Stomach (tissue), 9 donors: ENCODE measurements around the gene MRAS. TPM values are rescaled to one million over a fixed set of nuclear protein-coding genes. Genes with fewer than 3 reads are reported as not detected.

Source experiments
- DNase-seq, 2 donors: peaks; one replicate each; pipeline versions ENCODE4 v3.0.0 to v3.0.0-alpha.2; 2013 to 2019
- H3K27ac ChIP-seq, 5 donors: fragments of 200-600 bp in 4 of 5; sonication (generic) in 4 of 5; one replicate each; pipeline ENCODE4 v1.5.1; 2013 to 2019; ENCODE audit warnings: mild to moderate bottlenecking in 1 of 5, moderate library complexity in 1 of 5
- H3K27me3 ChIP-seq, 3 donors: fragments of 200-600 bp; sonication (generic); one replicate each; pipeline ENCODE4 v1.5.1; 2017 to 2019; ENCODE audit warnings: mixed run types in 1 of 3
- H3K36me3 ChIP-seq, 4 donors: fragments of 200-600 bp; sonication (generic); 1 replicate in 3 of 4; 2 replicates in 1 of 4; pipeline ENCODE4 v1.5.1; 2016 to 2019
- H3K4me1 ChIP-seq, 4 donors: fragments of 200-600 bp; sonication (generic); one replicate each; pipeline ENCODE4 v1.5.1; 2016 to 2019
- H3K4me3 ChIP-seq, 4 donors: fragments of 200-600 bp; sonication (generic) in 3 of 4; one replicate each; pipeline ENCODE4 v1.5.1; 2016 to 2019; ENCODE audit warnings: mild to moderate bottlenecking in 1 of 4
- H3K9me3 ChIP-seq, 4 donors: fragments of 200-600 bp; sonication (generic); one replicate each; pipeline ENCODE4 v1.5.1; 2016 to 2019
- CTCF ChIP-seq, 7 experiments: fragments of 450-650 bp in 4 of 7; fragments of 200-600 bp in 3 of 7; sonication (generic) in 3 of 7; IDR thresholded peaks; one replicate each; pipeline ENCODE4 v1.5.1; 2016 to 2019; ENCODE audit warnings: antibody characterized with exemption in 7 of 7, control low read depth in 2 of 7, mild to moderate bottlenecking in 1 of 7
- EP300 ChIP-seq: sonication (generic); formaldehyde crosslinking; IDR thresholded peaks from one replicate; pipeline ENCODE4 v1.6.1; 2017; ENCODE audit warnings: antibody characterized with exemption
- POLR2A ChIP-seq, 4 donors: fragments of 450-650 bp; IDR thresholded peaks; one replicate each; pipeline ENCODE4 v1.6.1; 2016; ENCODE audit warnings: antibody characterized with exemption in 4 of 4, control low read depth in 2 of 4, mild to moderate bottlenecking in 1 of 4, moderate library complexity in 1 of 4
- POLR2AphosphoS5 ChIP-seq, 3 donors: sonication (generic); formaldehyde crosslinking; IDR thresholded peaks; one replicate each; pipeline ENCODE4 v1.6.1; 2016; ENCODE audit warnings: antibody characterized with exemption in 3 of 3
- WGBS, 5 donors: extraction: QIAGEN DNeasy Blood & Tissue Kit in 3 of 5; methylation state at CpG; one replicate each; pipeline versions ENCODE4 v1.1.5 to v1.1.7; 2013 to 2018; 5-methylcytosine and 5-hydroxymethylcytosine counted together
- intact Hi-C: fragments of 100-400 bp; cut with DNase I; formaldehyde crosslinking; loops from one replicate; pipeline ENCODE4 v1.15.1; 2023; ENCODE audit warnings: low total_unique reads
- polyA plus RNA-seq, 3 donors: library from polyadenylated mRNA; stranded (reverse); fragments of 200-250 nt; gene quantifications; one replicate each; pipeline ENCODE4 v1.2.3, GENCODE V29; 2013
- total RNA-seq, 5 donors: library from RNA; depleted of rRNA; stranded (reverse); fragments of >200 nt; gene quantifications; one replicate each; pipeline versions ENCODE4 v1.1.0 to v1.2.3, GENCODE V29; 2014 to 2016
- donor health status: healthy with polysubstance abuse.
- donor health status: Bipolar disorder and iron deficiency.
- donor health status: healthy.

MRAS gene
- total and polyA plus RNA-seq, 8 donors = 4.4 to 28.0 (median 10.5) TPM

GRCh38 chr3:138307899-138308298 is 40.5 kb upstream of the MRAS start:
- Histone ChIP-seq H3K27me3 (no peaks in the 10 kb centered on the region), H3K9me3 (peaks cover 15 to 34% (median 27%) of the 10 kb centered on the region in 4 donors), H3K27ac (no peak overlapping the region), H3K4me3 (no peak overlapping the region), H3K36me3 (no peaks in the 10 kb centered on the region), H3K4me1 (no peaks in the 10 kb centered on the region)
- DNase-seq = no peak
- no peak for TF ChIP-seq POLR2AphosphoS5 (IDR thresholded peaks at IDR 0.05)
- no peak for TF ChIP-seq POLR2A (IDR thresholded peaks at IDR 0.05)
- TF ChIP-seq EP300 = no peak
- TF ChIP-seq CTCF (IDR thresholded peaks at IDR 0.05) = no peak
- WGBS, 5 donors = 82 to 93% (median 90%) methylated on average over 5 of the region's 5 CpGs
- intact Hi-C loops = no loop called here

- intact Hi-C loops = no loop called here
- H3K4me3 ChIP-seq = no peak overlapping the region
- H3K4me1 ChIP-seq = no peaks in the 10 kb centered on the region
- no peak for DNase-seq
- no peak overlapping the region for H3K27ac ChIP-seq
- H3K36me3 ChIP-seq = no peaks in the 10 kb centered on the region
- no peaks in the 10 kb centered on the region for H3K27me3 ChIP-seq
- TF ChIP-seq EP300 = no peak
- TF ChIP-seq POLR2A (IDR thresholded peaks at IDR 0.05) = no peak
- TF ChIP-seq CTCF (IDR thresholded peaks at IDR 0.05) = no peak
- no peak for TF ChIP-seq POLR2AphosphoS5 (IDR thresholded peaks at IDR 0.05)
- H3K9me3 ChIP-seq = peaks cover 15 to 34% (median 27%) of the 10 kb centered on the region in 4 donors
Observed at GRCh38 chr3:138308783-138309182, 39.6 kb upstream of the MRAS start.

- intact Hi-C loops = no loop called here
- H3K27ac ChIP-seq = no peak overlapping the region
- DNase-seq = no peak
- H3K4me3 ChIP-seq = no peak overlapping the region
- no peaks in the 10 kb centered on the region for H3K4me1 ChIP-seq
- no peaks in the 10 kb centered on the region for H3K27me3 ChIP-seq
- 76 to 86% (median 81%) methylated on average over 4 of the region's 4 CpGs for WGBS, 5 donors
- TF ChIP-seq POLR2AphosphoS5 (IDR thresholded peaks at IDR 0.05) (no peak), POLR2A (IDR thresholded peaks at IDR 0.05) (no peak), EP300 (no peak), CTCF (IDR thresholded peaks at IDR 0.05) (no peak)
- no peaks in the 10 kb centered on the region for H3K36me3 ChIP-seq
- peaks cover 15 to 34% (median 27%) of the 10 kb centered on the region in 4 donors for H3K9me3 ChIP-seq
Observed at GRCh38 chr3:138310494-138310893, 37.9 kb upstream of the MRAS start.

- H3K36me3 ChIP-seq = no peaks in the 10 kb centered on the region
- H3K9me3 ChIP-seq = peaks cover 2 to 11% (median 6%) of the 10 kb centered on the region in 4 donors
- no peak for TF ChIP-seq POLR2A (IDR thresholded peaks at IDR 0.05)
- no peak for TF ChIP-seq EP300
- no peak for TF ChIP-seq POLR2AphosphoS5 (IDR thresholded peaks at IDR 0.05)
- no peak for TF ChIP-seq CTCF (IDR thresholded peaks at IDR 0.05)
- H3K4me1 ChIP-seq = no peaks in the 10 kb centered on the region
- 31 to 40% (median 33%) methylated on average over 1 of the region's 1 CpG for WGBS, 5 donors
- intact Hi-C loops = no loop called here
- no peak for DNase-seq
- no peak overlapping the region for H3K27ac ChIP-seq
- H3K4me3 ChIP-seq = no peak overlapping the region
- no peaks in the 10 kb centered on the region for H3K27me3 ChIP-seq
Observed at GRCh38 chr3:138314751-138315150, 33.6 kb upstream of the MRAS start.
